GM18505 (cell line): ENCODE data around the gene SLC27A4.

Source experiments
- ATAC-seq: cut with Tn5 transposase; IDR thresholded peaks from one replicate; pipeline ENCODE4 v1.9.1; 2021; ENCODE audit not compliant: unreplicated experiment
- POLR2A ChIP-seq: IDR thresholded peaks from 4 replicates; pipeline ENCODE4 v1.6.1; 2011; ENCODE audit warnings: borderline replicate concordance; ENCODE audit not compliant: insufficient read depth, insufficient read length; ENCODE audit errors: extremely low read depth

The SLC27A4 gene

GRCh38 chr9:128396970-128397613, 56.8 kb downstream of the SLC27A4 start:
- TF ChIP-seq POLR2A, result no peak
- ATAC-seq, result no peak

- ATAC-seq, result no peak
- no peak for TF ChIP-seq POLR2A
Measured at GRCh38 chr9:128397831-128398230, 57.5 kb downstream of the SLC27A4 start.

- ATAC-seq, result no peak
- no peak for TF ChIP-seq POLR2A
Measured at GRCh38 chr9:128399861-128400260, 59.5 kb downstream of the SLC27A4 start.

GRCh38 chr9:128404560-128404959, 64.2 kb downstream of the SLC27A4 start:
- no peak for TF ChIP-seq POLR2A
- no peak for ATAC-seq

GRCh38 chr9:128405077-128405779, 64.9 kb downstream of the SLC27A4 start:
- no peak for TF ChIP-seq POLR2A
- no peak for ATAC-seq

GRCh38 chr9:128405780-128406171, 65.4 kb downstream of the SLC27A4 start:
- no peak for ATAC-seq
- no peak for TF ChIP-seq POLR2A

GRCh38 chr9:128406848-128407391, 66.6 kb downstream of the SLC27A4 start:
- no peak for TF ChIP-seq POLR2A
- ATAC-seq, result no peak

- no peak for ATAC-seq
- no peak for TF ChIP-seq POLR2A
Measured at GRCh38 chr9:128408963-128409431, 68.7 kb downstream of the SLC27A4 start.

- TF ChIP-seq POLR2A, result no peak
- no peak for ATAC-seq
Measured at GRCh38 chr9:128409450-128409849, 69.1 kb downstream of the SLC27A4 start.

GRCh38 chr9:128409978-128410377, 69.7 kb downstream of the SLC27A4 start:
- no peak for TF ChIP-seq POLR2A
- no peak for ATAC-seq
